HEK293 (cell line): ENCODE data around the gene GNG3.

Experiments
- CTCF ChIP-seq: fragments of 450-650 bp; formaldehyde crosslinking; IDR thresholded peaks from 2 replicates; pipeline ENCODE4 v1.5.1; 2016; ENCODE audit warnings: missing biosample characterization, missing genetic modification characterization
- MEIS1 ChIP-seq: sonication (generic); formaldehyde crosslinking; IDR thresholded peaks from 2 replicates; pipeline ENCODE4 v1.8.1; 2022; ENCODE audit warnings: missing genetic modification reagents, mild to moderate bottlenecking, borderline replicate concordance
- TCF7L2 ChIP-seq: IDR thresholded peaks from 2 replicates; pipeline ENCODE4 v1.6.1; 2011; ENCODE audit warnings: low read depth, mild to moderate bottlenecking, inconsistent platforms, low read length, moderate library complexity, borderline replicate concordance
- YY1 ChIP-seq: fragments of 450-650 bp; formaldehyde crosslinking; IDR thresholded peaks from 2 replicates; pipeline ENCODE4 v1.5.1; 2018; ENCODE audit warnings: missing biosample characterization, missing genetic modification characterization
- ZBTB21 ChIP-seq: fragments of 450-650 bp; formaldehyde crosslinking; IDR thresholded peaks from 2 replicates; pipeline ENCODE4 v1.5.1; 2017; ENCODE audit warnings: missing biosample characterization, missing genetic modification characterization
- ZNF133 ChIP-seq: fragments of 450-650 bp; formaldehyde crosslinking; IDR thresholded peaks from 2 replicates; pipeline ENCODE4 v1.5.1; 2016; ENCODE audit warnings: missing biosample characterization, missing genetic modification characterization
- ZNF335 ChIP-seq: fragments of 450-650 bp; formaldehyde crosslinking; conservative IDR thresholded peaks from 2 replicates; pipeline ENCODE4 v1.5.1; 2016; ENCODE audit warnings: missing biosample characterization, missing genetic modification characterization
- ZNF610 ChIP-seq: fragments of 450-650 bp; formaldehyde crosslinking; IDR thresholded peaks from 2 replicates; pipeline ENCODE4 v1.5.1; 2016; ENCODE audit warnings: missing biosample characterization, missing genetic modification characterization, borderline replicate concordance
- ZNF830 ChIP-seq: fragments of 450-650 bp; IDR thresholded peaks from 2 replicates; pipeline ENCODE4 v1.5.0; 2018; ENCODE audit warnings: missing biosample characterization, missing genetic modification characterization, low read depth, mild to moderate bottlenecking, moderate library complexity

DNA sequence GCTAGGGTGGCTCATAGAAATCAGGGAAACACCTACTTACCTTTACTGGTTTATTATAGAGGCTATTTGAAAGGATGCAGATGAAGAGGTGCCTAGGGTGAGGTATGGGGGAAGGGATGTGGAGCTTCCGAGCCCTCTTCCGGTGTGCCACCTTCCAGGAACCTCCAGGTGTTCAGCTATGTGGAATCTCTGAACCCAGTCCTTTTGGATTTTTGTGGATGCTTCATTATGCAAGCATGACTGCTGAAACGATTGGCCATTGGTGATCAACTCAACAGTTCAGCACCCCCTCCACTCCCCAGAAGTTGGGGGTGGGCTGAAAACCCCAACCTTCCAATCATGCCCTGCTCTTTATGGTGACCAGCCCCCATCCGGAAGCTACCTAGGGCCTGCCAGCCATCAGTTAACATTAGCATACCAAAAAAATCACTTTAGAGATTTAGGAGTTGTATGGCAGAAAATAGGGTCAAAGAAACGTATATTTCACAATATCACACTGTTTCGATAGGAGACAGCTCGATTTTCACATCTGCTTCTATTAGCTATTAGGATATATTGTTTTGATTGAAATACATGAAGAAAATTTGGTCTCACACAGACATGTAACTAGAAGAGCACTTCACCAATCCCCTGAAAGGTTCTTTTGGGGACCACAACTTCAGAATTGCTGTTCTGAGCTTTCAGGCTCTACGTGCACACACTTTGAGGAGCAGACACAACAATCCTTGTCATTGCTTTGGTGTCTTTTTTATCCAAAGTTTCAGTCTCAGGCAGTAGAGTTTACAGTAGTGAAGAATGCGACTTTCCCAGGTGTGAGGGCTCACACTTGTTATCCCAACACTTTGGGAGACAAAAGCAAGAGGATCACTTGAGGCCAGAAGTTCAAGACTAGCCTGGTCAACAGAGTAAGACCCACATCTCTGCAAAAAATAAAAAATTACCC, 50.6 kb downstream of the GNG3 start:
- TF ChIP-seq ZBTB21 (tag by site-specific recombination) (no peak), MEIS1 (CRISPR knock-in tag) (no peak), ZNF830 (tag by site-specific recombination) (no peak), ZNF335 (no peak), TCF7L2 (no peak), YY1 (tag by site-specific recombination) (no peak), ZNF610 (tag by site-specific recombination) (no peak), CTCF (tag by site-specific recombination) (no peak), ZNF133 (tag by site-specific recombination) (no peak)
